GM18861 (cell line): ENCODE data around the gene MYOC.
"Not testable (repeated sequence)": the region's sequence is repeated elsewhere in the genome, so short reads cannot be mapped to it uniquely, and the experiment has no call there.

ENCODE experiments used
- ATAC-seq: cut with Tn5 transposase; IDR thresholded peaks from one replicate; pipeline ENCODE4 v1.9.1; 2021; ENCODE audit not compliant: unreplicated experiment

The MYOC gene

DNA sequence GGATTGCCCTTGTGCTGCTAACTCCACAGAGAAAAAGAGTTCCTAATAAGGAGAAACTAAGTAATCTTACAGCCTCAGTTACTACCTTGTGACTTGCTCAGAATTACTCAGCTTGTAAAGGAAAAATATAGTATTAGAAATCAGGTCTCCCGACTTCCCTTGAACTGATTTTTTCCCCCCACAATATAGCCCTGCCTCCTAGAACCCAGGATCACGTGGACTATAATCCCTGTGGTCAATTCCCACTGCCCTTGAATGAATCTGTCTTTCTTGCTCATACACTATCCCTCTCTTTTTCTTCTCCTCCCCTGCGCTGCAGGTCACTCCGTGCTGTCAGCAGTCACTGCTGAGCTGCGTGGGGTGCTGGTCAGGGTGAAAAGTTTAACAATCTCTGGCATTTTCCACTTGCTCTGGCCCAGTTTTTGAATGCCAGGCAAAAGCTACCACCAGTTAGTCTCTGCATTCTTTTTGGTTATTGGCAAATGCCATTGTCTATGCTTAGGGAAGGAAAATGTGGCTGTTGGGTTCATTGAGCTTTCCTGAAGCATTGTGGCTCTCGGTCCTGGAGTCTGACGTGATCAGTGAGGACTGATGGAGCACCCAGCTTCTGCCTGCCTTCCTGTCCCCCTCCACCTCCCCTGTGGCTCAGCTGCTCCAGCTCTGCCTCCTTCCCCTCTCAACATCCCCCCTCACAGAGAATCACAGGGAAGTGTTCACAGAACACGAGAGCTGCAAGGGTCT lies 1.9 kb upstream of the MYOC start:
- no peak for ATAC-seq

DNA sequence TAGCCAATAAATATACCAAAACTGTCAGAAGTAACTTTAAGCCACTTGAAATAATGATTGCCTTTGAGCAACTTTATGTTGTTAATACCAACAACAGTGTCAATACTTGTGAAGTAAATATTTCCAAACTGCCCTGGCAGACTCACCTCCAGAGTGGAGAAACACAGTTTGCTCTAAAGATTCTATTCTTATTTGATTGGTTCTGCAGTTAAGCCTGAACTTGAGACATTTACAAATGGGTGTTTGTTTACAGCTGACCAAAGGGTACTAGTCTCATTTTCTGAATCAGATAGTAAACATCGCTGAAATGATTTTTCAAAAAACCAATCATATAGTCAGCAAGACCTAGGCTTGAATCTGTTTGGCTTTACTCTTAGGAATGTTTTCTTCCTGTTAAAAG lies 1.3 kb upstream of the MYOC start:
- no peak for ATAC-seq

- ATAC-seq = no peak
Observed at GRCh38 chr1:171646249-171646560, 6.3 kb downstream of the MYOC start.

- no peak for ATAC-seq
Observed at GRCh38 chr1:171645553-171646248, 6.8 kb downstream of the MYOC start.

DNA sequence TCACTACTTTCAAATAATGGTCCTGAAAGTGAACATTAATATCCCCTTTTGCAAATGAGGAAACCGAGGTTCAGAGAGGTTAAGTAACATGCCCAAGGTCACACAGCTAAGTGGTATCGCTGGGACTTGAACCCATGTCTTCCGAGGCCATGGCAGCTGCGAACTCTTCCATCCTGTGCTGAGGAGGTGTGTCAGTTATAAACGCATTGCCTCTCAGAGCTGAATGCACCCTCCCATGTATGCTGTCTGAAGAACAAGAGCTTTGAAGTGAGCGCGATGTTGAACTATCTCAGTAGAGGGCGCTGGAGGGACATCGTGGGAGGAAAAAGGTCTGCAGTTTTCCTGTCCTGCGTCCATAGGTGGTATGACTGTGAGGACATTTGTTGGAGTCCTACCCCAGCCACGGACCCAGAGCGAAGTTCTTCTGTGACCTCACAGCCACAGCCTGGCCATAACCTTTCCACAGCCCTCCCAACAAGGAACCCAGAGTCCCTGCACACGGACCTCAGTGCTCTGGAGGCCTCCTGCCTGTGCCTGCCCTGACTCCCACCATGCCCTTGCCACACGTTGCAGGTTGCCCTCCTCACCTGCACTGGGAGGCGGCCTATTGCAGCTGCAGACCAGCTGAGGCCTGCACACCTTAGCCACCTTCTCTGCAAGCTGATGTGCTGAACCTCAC lies 7.5 kb downstream of the MYOC start:
- no peak for ATAC-seq

- no peak for ATAC-seq
Observed at GRCh38 chr1:171643156-171643555, 9.3 kb downstream of the MYOC start.

GRCh38 chr1:171642197-171642596 lies 10.3 kb downstream of the MYOC start:
- ATAC-seq = no peak

DNA sequence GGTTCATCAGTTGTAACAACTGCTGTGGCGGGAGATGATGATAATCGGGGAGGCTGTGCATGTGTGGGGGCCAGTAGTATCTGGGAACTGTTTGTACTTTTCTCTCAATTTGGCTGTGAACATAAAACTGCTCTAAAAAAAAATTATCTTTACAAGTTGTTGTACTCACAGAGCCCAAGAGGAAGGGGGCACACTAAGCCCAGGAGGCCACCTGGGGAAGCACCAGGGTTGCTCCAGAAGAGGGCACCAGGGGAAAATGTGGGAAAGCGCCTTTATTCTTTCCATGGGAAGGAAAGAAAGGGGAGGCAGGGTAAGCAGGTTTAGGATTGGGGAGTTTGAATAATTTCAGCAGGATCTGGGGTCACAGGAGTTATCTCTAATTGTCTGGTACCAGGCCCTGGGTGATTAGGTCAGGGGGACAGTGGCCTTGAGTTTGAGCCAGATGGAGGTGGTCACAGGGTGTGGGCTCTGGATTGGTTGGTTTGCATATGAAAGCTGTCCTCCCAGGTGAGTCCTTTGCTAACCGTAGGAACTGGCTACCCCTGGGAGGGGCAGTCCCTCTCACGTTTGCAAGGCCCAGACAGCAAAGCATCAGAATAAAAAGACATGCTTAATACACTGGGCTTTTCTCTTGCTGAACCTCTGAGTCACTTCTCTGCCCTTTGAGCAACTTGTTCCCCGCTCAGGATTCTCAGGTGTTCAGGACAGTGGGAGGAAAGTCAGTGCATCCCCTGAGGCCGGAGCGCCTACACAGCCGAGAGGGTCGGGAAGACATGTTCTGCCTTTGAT lies 11.2 kb downstream of the MYOC start:
- no peak for ATAC-seq

- ATAC-seq = no peak
Observed at GRCh38 chr1:171640225-171640624, 12.3 kb downstream of the MYOC start.

DNA sequence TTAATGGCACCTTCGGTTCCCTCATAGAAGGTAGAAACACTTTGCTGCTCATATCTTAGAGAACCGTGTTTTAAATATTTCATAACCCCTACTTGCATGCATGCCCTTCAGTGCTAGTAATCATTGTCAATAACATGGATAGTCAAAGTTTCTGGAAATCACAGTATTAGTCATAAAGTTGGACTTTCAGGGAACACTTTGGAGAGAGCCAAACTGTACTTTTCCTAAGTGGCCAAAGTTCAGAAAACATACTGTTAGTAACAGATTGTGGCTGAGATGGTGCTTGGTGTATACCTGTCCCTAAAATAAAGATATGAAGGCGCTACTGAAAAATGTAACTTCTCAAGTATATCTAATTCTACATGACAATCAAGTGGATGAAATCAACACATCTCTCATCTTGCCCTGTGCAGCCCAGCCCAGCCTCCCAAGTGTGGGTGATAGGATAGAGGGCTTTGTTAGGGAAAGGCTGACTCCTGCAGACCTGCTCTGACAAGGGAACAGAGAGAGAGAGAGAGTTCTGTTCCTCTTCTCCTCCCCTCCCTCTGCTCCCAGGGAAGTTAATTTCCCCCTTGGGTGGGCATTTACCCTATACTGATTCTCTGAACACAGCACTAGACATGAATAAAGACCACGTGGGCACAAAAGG lies 14.4 kb downstream of the MYOC start:
- no peak for ATAC-seq

- no peak for ATAC-seq
Observed at GRCh38 chr1:171636141-171636540, 16.3 kb downstream of the MYOC start.

DNA sequence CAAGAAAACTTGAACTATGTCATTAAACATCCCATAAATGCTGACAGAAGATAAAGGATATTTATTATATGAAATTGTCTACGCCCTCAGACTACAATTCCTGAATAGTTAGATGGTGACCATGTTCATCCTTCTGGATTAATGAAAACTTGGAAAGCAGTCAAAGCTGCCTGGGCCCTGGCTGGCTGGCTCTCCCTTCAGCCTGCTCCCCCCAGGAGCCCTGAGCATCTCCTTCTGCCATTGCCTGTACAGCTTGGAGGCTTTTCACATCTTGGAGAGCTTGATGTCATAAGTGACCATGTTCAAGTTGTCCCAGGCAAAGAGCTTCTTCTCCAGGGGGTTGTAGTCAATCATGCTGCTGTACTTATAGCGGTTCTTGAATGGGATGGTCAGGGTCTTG lies 16.8 kb downstream of the MYOC start:
- ATAC-seq = no peak

GRCh38 chr1:171628225-171628624 lies 24.3 kb downstream of the MYOC start:
- no peak for ATAC-seq

- no peak for ATAC-seq
Observed at GRCh38 chr1:171627020-171627419, 25.5 kb downstream of the MYOC start.

DNA sequence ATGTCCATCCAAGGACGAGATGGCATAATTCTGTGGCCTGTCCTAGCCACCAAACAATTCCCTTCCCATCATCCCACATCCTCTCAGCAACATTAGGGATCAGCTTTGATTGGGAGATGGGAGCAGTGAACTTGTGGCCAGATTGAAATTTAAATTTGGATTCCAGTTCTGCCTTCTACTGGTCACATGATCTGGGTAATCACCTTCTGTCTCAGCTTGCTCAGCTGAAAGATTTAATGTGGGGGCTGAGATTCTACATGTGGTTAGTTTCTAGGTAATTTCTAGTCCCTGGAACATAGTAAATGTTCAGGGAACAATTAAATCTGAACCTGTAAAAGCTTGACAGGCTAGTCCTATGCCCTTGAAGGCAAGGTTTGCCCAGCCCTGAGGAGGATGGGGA lies 27.3 kb downstream of the MYOC start:
- ATAC-seq = no peak

DNA sequence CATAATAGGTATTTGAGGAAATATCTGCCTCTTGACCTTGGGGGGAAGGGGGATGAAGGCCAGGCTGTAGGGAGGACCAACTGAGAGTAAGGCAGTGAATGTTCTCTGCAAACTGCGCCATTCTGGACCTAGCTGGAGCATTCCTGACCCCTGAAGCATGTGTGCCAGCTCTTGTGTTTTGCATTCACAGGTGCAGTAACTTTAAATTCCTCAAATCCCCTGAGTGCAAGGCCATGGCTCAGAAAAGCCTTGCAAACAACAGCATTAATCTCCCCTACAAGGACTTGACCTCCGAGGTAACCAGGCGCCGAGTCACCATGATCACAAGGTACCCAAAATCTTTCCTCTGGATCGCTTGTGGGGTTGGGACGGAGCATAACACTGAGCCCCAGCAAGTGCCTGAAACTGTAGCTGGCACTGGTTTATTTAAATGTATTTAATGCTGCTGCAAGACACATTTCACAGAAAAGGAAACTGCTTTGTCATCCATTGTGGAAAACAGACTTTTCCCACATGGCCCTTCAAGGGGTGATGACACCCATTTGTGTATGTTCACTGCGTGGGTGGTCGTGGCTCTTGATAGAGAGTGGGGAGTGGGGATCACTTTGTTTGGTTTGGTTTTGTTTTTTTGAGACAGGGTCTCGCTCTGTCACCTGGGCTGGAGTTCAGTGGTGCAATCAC lies 28.7 kb downstream of the MYOC start:
- ATAC-seq = no peak

DNA sequence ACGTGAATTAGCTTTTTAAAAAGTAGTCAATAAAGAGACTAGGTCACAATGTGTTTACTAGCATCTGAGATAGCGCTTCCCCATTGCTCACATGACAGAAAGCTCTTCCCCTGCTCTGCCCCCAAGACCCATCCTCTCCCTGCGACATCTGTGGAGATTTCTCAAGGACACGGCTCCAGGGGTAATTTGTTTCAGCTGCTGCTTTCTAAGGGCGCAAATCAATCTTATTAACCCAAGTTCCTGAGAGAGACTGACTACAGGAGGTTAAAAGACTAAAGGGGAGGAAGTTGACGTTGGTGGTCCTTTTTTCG lies 30.4 kb downstream of the MYOC start, which contains the start of gene MYOCOS:
TSS of gene MYOCOS (plus strand) at position 92 of the 311 bp plus-strand sequence. CDS start 1,641 bp downstream, outside the sequence.
- no peak for ATAC-seq

- no peak for ATAC-seq
Observed at GRCh38 chr1:171616586-171616985, 35.9 kb downstream of the MYOC start.

- not testable (repeated sequence) for ATAC-seq
Observed at GRCh38 chr1:171615122-171615906, 37.2 kb downstream of the MYOC start.

- no peak for ATAC-seq
Observed at GRCh38 chr1:171613282-171613681, 39.2 kb downstream of the MYOC start.
